Suprapubic skin (tissue), 3 donors: ENCODE measurements around the gene PDCD5.

ENCODE experiments used
- POLR2AphosphoS5 ChIP-seq, 3 donors: sonication (generic); formaldehyde crosslinking; IDR thresholded peaks; one replicate each; pipeline ENCODE4 v1.6.1; 2017; ENCODE audit warnings: antibody characterized with exemption in 3 of 3
- TF ChIP-seq, protein P1 (sequence below), 2 donors: fragments of 200-600 bp in 1 of 2; fragments of 450-650 bp in 1 of 2; sonication (generic) in 1 of 2; IDR thresholded peaks; one replicate each; pipeline ENCODE4 v1.5.1; 2016 to 2019; ENCODE audit warnings: antibody characterized with exemption in 2 of 2, mild to moderate bottlenecking in 1 of 2, moderate library complexity in 1 of 2

- TF ChIP-seq, protein P1, sequence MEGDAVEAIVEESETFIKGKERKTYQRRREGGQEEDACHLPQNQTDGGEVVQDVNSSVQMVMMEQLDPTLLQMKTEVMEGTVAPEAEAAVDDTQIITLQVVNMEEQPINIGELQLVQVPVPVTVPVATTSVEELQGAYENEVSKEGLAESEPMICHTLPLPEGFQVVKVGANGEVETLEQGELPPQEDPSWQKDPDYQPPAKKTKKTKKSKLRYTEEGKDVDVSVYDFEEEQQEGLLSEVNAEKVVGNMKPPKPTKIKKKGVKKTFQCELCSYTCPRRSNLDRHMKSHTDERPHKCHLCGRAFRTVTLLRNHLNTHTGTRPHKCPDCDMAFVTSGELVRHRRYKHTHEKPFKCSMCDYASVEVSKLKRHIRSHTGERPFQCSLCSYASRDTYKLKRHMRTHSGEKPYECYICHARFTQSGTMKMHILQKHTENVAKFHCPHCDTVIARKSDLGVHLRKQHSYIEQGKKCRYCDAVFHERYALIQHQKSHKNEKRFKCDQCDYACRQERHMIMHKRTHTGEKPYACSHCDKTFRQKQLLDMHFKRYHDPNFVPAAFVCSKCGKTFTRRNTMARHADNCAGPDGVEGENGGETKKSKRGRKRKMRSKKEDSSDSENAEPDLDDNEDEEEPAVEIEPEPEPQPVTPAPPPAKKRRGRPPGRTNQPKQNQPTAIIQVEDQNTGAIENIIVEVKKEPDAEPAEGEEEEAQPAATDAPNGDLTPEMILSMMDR (IDR thresholded peaks at IDR 0.05), result no peak
- TF ChIP-seq POLR2AphosphoS5 (IDR thresholded peaks at IDR 0.05), result no peak
Observed at GRCh38 chr19:32594021-32594420, 13.0 kb downstream of the PDCD5 start.
